ENCODE data around the gene MAFF.

DNA sequence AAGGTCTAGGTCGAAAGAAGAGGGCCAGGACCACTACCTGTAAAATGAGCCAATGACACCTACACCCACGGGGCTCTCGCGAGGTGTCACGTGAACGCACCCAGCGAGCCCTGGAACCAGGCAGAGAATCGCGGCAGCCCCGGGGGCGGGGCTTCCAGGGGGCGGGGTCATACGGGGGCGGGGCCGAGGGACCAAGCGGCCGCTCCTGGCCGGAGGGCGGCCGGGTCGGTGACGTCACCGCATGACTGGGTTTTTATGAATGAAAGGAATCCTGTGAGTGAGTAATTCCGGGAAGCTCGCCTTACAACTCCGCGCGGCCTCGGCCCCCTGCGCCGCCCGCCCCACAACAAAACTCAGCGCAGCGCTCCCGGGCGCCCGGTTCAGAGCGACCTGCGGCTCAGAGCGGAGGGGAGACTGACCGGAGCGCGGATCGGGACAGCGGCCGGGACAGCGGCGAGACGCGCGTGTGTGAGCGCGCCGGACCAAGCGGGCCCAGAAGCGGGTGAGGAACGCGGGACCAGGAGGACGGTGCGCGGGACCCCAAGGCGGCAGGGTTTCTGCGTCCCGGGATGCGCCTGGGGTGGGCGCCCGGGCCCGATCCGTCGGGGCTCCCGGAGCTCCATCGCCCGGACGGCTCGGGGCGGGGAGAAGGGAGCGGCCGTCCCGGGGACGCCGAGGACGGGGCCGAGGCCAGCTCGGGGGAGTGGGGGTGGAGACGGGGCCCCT is at the start of gene MAFF:
- TF ChIP-seq, protein P1, sequence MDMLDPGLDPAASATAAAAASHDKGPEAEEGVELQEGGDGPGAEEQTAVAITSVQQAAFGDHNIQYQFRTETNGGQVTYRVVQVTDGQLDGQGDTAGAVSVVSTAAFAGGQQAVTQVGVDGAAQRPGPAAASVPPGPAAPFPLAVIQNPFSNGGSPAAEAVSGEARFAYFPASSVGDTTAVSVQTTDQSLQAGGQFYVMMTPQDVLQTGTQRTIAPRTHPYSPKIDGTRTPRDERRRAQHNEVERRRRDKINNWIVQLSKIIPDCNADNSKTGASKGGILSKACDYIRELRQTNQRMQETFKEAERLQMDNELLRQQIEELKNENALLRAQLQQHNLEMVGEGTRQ (CRISPR knock-in tag; IDR thresholded peaks at IDR 0.05), result peak; percentile 83
- TF ChIP-seq RFX5 (IDR thresholded peaks at IDR 0.05; ENCODE audit: low read depth, low read length) (no peak), BDP1 (IDR thresholded peaks at IDR 0.05; ENCODE audit: insufficient read depth, insufficient read length) (no peak), NCOA2 (IDR thresholded peaks at IDR 0.05; ENCODE audit: partially characterized antibody in 2 of 2) (no peak), TAF1 (IDR thresholded peaks at IDR 0.05; ENCODE audit: control insufficient read depth, extremely low read depth, insufficient read depth, low read length, severe bottlenecking) (peak; percentile 65)
- TF ChIP-seq, protein P2, sequence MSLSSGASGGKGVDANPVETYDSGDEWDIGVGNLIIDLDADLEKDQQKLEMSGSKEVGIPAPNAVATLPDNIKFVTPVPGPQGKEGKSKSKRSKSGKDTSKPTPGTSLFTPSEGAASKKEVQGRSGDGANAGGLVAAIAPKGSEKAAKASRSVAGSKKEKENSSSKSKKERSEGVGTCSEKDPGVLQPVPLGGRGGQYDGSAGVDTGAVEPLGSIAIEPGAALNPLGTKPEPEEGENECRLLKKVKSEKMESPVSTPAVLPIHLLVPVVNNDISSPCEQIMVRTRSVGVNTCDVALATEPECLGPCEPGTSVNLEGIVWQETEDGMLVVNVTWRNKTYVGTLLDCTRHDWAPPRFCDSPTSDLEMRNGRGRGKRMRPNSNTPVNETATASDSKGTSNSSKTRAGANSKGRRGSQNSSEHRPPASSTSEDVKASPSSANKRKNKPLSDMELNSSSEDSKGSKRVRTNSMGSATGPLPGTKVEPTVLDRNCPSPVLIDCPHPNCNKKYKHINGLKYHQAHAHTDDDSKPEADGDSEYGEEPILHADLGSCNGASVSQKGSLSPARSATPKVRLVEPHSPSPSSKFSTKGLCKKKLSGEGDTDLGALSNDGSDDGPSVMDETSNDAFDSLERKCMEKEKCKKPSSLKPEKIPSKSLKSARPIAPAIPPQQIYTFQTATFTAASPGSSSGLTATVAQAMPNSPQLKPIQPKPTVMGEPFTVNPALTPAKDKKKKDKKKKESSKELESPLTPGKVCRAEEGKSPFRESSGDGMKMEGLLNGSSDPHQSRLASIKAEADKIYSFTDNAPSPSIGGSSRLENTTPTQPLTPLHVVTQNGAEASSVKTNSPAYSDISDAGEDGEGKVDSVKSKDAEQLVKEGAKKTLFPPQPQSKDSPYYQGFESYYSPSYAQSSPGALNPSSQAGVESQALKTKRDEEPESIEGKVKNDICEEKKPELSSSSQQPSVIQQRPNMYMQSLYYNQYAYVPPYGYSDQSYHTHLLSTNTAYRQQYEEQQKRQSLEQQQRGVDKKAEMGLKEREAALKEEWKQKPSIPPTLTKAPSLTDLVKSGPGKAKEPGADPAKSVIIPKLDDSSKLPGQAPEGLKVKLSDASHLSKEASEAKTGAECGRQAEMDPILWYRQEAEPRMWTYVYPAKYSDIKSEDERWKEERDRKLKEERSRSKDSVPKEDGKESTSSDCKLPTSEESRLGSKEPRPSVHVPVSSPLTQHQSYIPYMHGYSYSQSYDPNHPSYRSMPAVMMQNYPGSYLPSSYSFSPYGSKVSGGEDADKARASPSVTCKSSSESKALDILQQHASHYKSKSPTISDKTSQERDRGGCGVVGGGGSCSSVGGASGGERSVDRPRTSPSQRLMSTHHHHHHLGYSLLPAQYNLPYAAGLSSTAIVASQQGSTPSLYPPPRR (CRISPR knock-in tag; IDR thresholded peaks at IDR 0.05; ENCODE audit: borderline replicate concordance), result no peak
- TF ChIP-seq, protein P3, sequence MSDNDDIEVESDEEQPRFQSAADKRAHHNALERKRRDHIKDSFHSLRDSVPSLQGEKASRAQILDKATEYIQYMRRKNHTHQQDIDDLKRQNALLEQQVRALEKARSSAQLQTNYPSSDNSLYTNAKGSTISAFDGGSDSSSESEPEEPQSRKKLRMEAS (CRISPR knock-in tag; IDR thresholded peaks at IDR 0.05), result no peak
- TF ChIP-seq, protein P4, sequence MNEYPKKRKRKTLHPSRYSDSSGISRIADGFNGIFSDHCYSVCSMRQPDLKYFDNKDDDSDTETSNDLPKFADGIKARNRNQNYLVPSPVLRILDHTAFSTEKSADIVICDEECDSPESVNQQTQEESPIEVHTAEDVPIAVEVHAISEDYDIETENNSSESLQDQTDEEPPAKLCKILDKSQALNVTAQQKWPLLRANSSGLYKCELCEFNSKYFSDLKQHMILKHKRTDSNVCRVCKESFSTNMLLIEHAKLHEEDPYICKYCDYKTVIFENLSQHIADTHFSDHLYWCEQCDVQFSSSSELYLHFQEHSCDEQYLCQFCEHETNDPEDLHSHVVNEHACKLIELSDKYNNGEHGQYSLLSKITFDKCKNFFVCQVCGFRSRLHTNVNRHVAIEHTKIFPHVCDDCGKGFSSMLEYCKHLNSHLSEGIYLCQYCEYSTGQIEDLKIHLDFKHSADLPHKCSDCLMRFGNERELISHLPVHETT (CRISPR knock-in tag; conservative IDR thresholded peaks at IDR 0.05 in 1 of 2, IDR thresholded peaks at IDR 0.05 in 1 of 2), result peak in 1 of 2 experiments; percentile 56; a peak in 1 of 4 replicates
- TF ChIP-seq, protein P5, sequence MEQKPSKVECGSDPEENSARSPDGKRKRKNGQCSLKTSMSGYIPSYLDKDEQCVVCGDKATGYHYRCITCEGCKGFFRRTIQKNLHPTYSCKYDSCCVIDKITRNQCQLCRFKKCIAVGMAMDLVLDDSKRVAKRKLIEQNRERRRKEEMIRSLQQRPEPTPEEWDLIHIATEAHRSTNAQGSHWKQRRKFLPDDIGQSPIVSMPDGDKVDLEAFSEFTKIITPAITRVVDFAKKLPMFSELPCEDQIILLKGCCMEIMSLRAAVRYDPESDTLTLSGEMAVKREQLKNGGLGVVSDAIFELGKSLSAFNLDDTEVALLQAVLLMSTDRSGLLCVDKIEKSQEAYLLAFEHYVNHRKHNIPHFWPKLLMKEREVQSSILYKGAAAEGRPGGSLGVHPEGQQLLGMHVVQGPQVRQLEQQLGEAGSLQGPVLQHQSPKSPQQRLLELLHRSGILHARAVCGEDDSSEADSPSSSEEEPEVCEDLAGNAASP (IDR thresholded peaks at IDR 0.05), result no peak
